ENCODE results near the gene BLNK. TPM values are rescaled to one million over a fixed set of nuclear protein-coding genes. Genes with fewer than 3 reads are reported as not detected.

Gene BLNK
- total RNA-seq, 2 donors from 2014 or later = 0.39 to 0.41 TPM

DNA sequence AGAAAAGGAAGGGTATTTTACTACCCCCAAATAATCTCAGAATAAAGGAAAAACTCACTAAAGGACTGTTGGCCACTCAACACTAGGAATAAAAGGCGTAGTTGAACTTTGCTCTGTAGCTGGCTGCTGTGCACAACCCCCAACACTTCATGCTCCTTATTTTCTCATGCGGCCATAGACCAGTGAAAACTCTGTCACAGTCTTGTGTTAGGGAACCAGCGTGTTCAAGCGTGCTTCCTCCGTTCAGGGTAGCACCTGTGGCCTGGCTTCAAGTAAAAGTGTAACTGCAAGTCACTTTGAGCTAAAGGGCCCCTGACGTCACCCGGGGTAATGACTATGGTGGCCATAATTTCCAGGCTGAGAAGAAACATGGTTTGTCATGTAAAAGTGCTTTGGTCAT, 27.0 kb downstream of the BLNK start:
- Histone ChIP-seq H3K9me3 (no peaks in the 10 kb centered on the region), H3K4me1 (no peaks in the 10 kb centered on the region), H3K27ac (no peak overlapping the region), H3K36me3 (no peaks in the 10 kb centered on the region), H3K27me3 (no peaks in the 10 kb centered on the region), H3K4me3 (no peak overlapping the region)
- DNase-seq (ENCODE audit: low spot score) = no peak
- no peak for TF ChIP-seq CTCF (IDR thresholded peaks at IDR 0.05)

DNA sequence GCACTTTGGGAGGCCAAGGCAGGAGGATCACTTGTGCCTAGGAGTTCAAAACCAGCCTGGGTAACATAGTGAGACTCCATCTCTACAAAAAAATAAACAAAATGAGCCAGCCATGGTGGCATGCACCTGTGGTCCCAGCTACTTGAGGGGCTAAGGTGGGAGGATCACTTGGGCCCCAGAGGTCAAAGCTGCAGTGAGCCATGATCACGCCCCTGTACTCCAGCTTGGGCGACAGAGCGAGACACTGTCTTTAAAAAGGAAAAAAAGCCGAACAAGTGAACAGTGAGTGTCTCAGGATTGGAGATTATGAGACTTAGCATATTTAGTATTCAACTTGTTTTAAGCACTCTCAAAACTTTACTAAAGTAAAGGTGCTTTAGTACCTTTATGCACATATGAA, 28.1 kb downstream of the BLNK start:
- H3K27ac ChIP-seq = no peak overlapping the region
- no peak overlapping the region for H3K4me3 ChIP-seq
- no peak for TF ChIP-seq CTCF (IDR thresholded peaks at IDR 0.05)
- no peaks in the 10 kb centered on the region for H3K9me3 ChIP-seq
- DNase-seq (ENCODE audit: low spot score) = no peak
- H3K27me3 ChIP-seq = no peaks in the 10 kb centered on the region
- no peaks in the 10 kb centered on the region for H3K4me1 ChIP-seq
- H3K36me3 ChIP-seq = no peaks in the 10 kb centered on the region

- Histone ChIP-seq H3K27ac (no peak overlapping the region), H3K27me3 (no peaks in the 10 kb centered on the region), H3K4me3 (no peak overlapping the region), H3K36me3 (no peaks in the 10 kb centered on the region), H3K9me3 (no peaks in the 10 kb centered on the region), H3K4me1 (no peaks in the 10 kb centered on the region)
- DNase-seq (ENCODE audit: low spot score) = no peak
- TF ChIP-seq CTCF (IDR thresholded peaks at IDR 0.05) = no peak
These were observed 28.5 kb downstream of the BLNK start for GRCh38 chr10:96242822-96243221.

DNA sequence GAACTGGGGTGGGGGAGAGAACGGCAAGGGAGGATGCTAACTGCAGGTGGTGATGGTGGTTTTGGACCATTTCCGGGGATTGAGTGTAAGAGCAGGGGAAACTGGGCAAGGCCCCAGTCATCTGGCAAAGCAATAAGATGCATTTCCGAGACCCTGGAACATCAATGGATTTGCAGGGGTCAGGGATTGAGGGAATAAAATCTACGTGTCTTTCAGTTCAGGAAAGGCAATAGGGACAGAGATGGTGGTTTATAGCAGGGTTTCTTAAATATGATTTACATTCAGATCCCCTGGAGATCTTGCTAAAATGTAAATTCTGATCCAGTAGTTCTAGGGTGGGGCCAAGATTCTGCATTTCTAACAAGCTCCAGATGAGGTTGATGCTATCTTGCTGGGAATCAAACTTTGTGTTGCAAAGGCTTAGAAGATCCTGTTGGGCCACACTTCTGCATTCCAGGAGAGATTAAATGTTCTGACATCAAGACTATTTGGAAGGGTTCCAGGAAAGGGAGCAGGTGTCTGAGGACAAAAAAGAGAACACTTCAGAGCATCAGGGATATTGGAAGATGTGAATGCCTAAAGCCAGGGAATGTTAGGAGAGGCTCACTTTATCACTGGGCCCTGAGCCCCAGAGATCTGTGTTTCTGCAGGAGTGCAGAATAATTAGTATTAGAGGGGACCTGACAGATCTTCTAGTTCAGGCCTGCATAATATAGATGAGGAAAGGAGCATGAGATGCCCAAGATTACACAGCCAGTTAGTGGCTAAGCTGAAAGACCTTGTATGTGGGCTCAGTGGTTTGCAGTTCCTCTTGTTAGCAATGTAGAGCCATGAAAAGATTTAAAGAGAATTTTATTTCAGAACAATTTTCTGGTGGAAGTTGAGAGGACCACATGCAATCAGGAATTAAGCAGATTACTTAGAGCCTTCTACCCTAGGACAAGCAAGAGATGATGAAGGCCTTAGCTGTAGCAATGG, 32.4 kb downstream of the BLNK start:
- no peaks in the 10 kb centered on the region for H3K9me3 ChIP-seq
- no peak overlapping the region for H3K4me3 ChIP-seq
- no peaks in the 10 kb centered on the region for H3K27me3 ChIP-seq
- H3K36me3 ChIP-seq = no peaks in the 10 kb centered on the region
- H3K27ac ChIP-seq = no peak overlapping the region
- no peaks in the 10 kb centered on the region for H3K4me1 ChIP-seq
- no peak for DNase-seq (ENCODE audit: low spot score)
- no peak for TF ChIP-seq CTCF (IDR thresholded peaks at IDR 0.05)

DNA sequence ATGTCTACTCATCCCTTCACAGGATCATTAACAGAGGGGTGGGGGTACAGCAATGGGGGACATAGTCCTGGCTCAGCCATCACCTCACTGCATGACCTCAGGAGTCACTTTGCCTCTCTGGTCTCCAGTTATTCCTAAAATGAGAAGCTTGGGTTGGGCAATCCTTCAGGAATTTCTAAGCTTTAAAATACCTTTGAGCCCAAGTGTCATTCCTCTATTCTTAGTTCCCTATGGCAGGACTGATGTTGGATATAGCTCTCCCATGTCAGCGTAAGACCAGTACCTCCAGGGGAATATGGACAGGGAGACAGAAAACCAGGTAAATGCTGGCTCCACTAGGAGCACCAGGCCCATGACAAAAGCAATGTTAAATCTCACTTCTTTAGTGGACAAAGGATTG, 34.5 kb downstream of the BLNK start:
- H3K4me1 ChIP-seq = no peaks in the 10 kb centered on the region
- DNase-seq (ENCODE audit: low spot score) = no peak

More for the DNA sequence above, 34.5 kb downstream of the BLNK start:
- Histone ChIP-seq H3K9me3 (no peaks in the 10 kb centered on the region), H3K4me3 (no peak overlapping the region), H3K36me3 (no peaks in the 10 kb centered on the region), H3K27me3 (no peaks in the 10 kb centered on the region), H3K27ac (no peak overlapping the region)
- no peak for TF ChIP-seq CTCF (IDR thresholded peaks at IDR 0.05)

Measured in right atrium auricular region (tissue), 2 donors.